HG03039 (cell line): ENCODE data around the gene ZNF610.
A peak's percentile ranks its signal among the peaks of the same experiment; 100 is the strongest.
"Not testable (repeated sequence)": the region's sequence is repeated elsewhere in the genome, so short reads cannot be mapped to it uniquely, and the experiment has no call there.

ENCODE experiments used
- ATAC-seq: cut with Tn5 transposase; IDR thresholded peaks from one replicate; pipeline ENCODE4 v1.9.1; 2021; ENCODE audit warnings: mild to moderate bottlenecking, moderate library complexity; ENCODE audit not compliant: unreplicated experiment

Gene ZNF610

GRCh38 chr19:52336117-52336790, at the start of gene ZNF610:
TSS of gene ZNF610 (plus strand) at chr19:52336243. CDS start at chr19:52349173, 12,930 bp downstream.
- ATAC-seq: peak; percentile 54

GRCh38 chr19:52286256-52286655, 49.8 kb upstream of the ZNF610 start:
- ATAC-seq: no peak

GRCh38 chr19:52291781-52292180, 44.3 kb upstream of the ZNF610 start:
- ATAC-seq: no peak

- not testable (repeated sequence) for ATAC-seq
Measured at GRCh38 chr19:52292946-52293345, 43.1 kb upstream of the ZNF610 start.

GRCh38 chr19:52296400-52296772, 39.7 kb upstream of the ZNF610 start:
- ATAC-seq: no peak

- ATAC-seq: peak; percentile 50
Measured at GRCh38 chr19:52296773-52297600, 39.1 kb upstream of the ZNF610 start, which contains the start of gene ZNF480. TSS of gene ZNF480 (plus strand) at chr19:52297169. CDS start at chr19:52300413, 3,244 bp downstream.

- no peak for ATAC-seq
Measured at GRCh38 chr19:52297601-52298364, 38.3 kb upstream of the ZNF610 start.

- ATAC-seq: no peak
Measured at GRCh38 chr19:52307275-52307674, 28.8 kb upstream of the ZNF610 start.

- no peak for ATAC-seq
Measured at GRCh38 chr19:52322429-52322828, 13.6 kb upstream of the ZNF610 start.

- no peak for ATAC-seq
Measured at GRCh38 chr19:52331757-52332156, 4.3 kb upstream of the ZNF610 start.

GRCh38 chr19:52335768-52336116, 301 bp upstream of the ZNF610 start:
- ATAC-seq: no peak

GRCh38 chr19:52336791-52337381, 843 bp downstream of the ZNF610 start:
- no peak for ATAC-seq

- not testable (repeated sequence) for ATAC-seq
Measured at GRCh38 chr19:52339022-52339421, 3.0 kb downstream of the ZNF610 start.

GRCh38 chr19:52343548-52343947, 7.5 kb downstream of the ZNF610 start:
- ATAC-seq: no peak

GRCh38 chr19:52345162-52345561, 9.1 kb downstream of the ZNF610 start:
- ATAC-seq: no peak

GRCh38 chr19:52351512-52351911, 15.5 kb downstream of the ZNF610 start:
- no peak for ATAC-seq

- ATAC-seq: no peak
Measured at GRCh38 chr19:52366414-52366824, 30.4 kb downstream of the ZNF610 start.

GRCh38 chr19:52369559-52370340, 33.7 kb downstream of the ZNF610 start, which contains the start of gene ZNF880:
TSS of gene ZNF880 (plus strand) at chr19:52369923. CDS start at chr19:52369966, 43 bp downstream.
- no peak for ATAC-seq

GRCh38 chr19:52370341-52370710, 34.3 kb downstream of the ZNF610 start:
- no peak for ATAC-seq

- no peak for ATAC-seq
Measured at GRCh38 chr19:52391135-52391534, 55.1 kb downstream of the ZNF610 start.
